Mesenchymal stem cell (in vitro differentiated cells and primary cell): ENCODE results near the gene NUP214.

ENCODE experiments used
- DNase-seq: peaks from one replicate; pipeline ENCODE4 v3.0.0-alpha.2; 2013
- H2AFZ ChIP-seq: one replicate; pipeline ENCODE4 v1.6.1; 2013; ENCODE audit warnings: low read depth, mild to moderate bottlenecking, control low read depth, inconsistent platforms, low read length, moderate library complexity
- H2AK5ac ChIP-seq: 2 replicates; pipeline ENCODE4 v1.6.1; 2013; ENCODE audit warnings: low read length, moderate library complexity, mild to moderate bottlenecking, inconsistent platforms; ENCODE audit not compliant: severe bottlenecking
- H2BK120ac ChIP-seq: one replicate; pipeline ENCODE4 v1.6.1; 2013; ENCODE audit warnings: low read depth, mild to moderate bottlenecking, inconsistent platforms, low read length, moderate library complexity
- H2BK12ac ChIP-seq, 2 experiments: one replicate each; pipeline ENCODE4 v1.6.1; 2013; ENCODE audit warnings: inconsistent platforms in 2 of 2, low read length in 2 of 2, mild to moderate bottlenecking in 2 of 2, moderate library complexity in 2 of 2, control low read depth in 1 of 2
- H2BK15ac ChIP-seq: one replicate; pipeline ENCODE4 v1.6.1; 2013; ENCODE audit warnings: mild to moderate bottlenecking, low read depth, inconsistent platforms; ENCODE audit not compliant: poor library complexity, severe bottlenecking
- H2BK5ac ChIP-seq: 2 replicates; pipeline ENCODE4 v1.6.1; 2013; ENCODE audit warnings: low read depth, mild to moderate bottlenecking, low read length, control low read depth, inconsistent platforms; ENCODE audit not compliant: poor library complexity, severe bottlenecking
- H3K14ac ChIP-seq, 2 experiments: one replicate each; pipeline ENCODE4 v1.6.1; 2013; ENCODE audit warnings: inconsistent platforms in 2 of 2, low read length in 2 of 2, control low read depth in 1 of 2, mild to moderate bottlenecking in 1 of 2, moderate library complexity in 1 of 2
- H3K18ac ChIP-seq, 2 experiments: one replicate each; pipeline ENCODE4 v1.6.1; 2013; ENCODE audit warnings: inconsistent platforms in 2 of 2, low read length in 2 of 2, control low read depth in 1 of 2, low read depth in 1 of 2, mild to moderate bottlenecking in 1 of 2
- H3K23ac ChIP-seq, 2 experiments: one replicate each; pipeline ENCODE4 v1.6.1; 2013; ENCODE audit warnings: inconsistent platforms in 2 of 2, low read length in 2 of 2, mild to moderate bottlenecking in 2 of 2, moderate library complexity in 2 of 2, control low read depth in 1 of 2
- H3K27ac ChIP-seq: 2 replicates; pipeline ENCODE4 v1.5.1; 2013; ENCODE audit warnings: mild to moderate bottlenecking, moderate library complexity, low read length, control low read depth, inconsistent platforms; ENCODE audit not compliant: poor library complexity, severe bottlenecking
- H3K27me3 ChIP-seq, 2 experiments: 2 replicates each; pipeline versions ENCODE4 v1.6.1 to v1.7.0; 2013; ENCODE audit warnings: low read length in 2 of 2, mild to moderate bottlenecking in 2 of 2, moderate library complexity in 2 of 2, control low read depth in 1 of 2, inconsistent platforms in 1 of 2; ENCODE audit not compliant: control insufficient read depth in 1 of 2, insufficient read depth in 1 of 2
- H3K36me3 ChIP-seq, 2 experiments: 2 replicates each; pipeline versions ENCODE4 v1.6.1 to v1.7.0; 2013; ENCODE audit warnings: low read length in 2 of 2, control low read depth in 1 of 2, inconsistent platforms in 1 of 2, low read depth in 1 of 2, mild to moderate bottlenecking in 1 of 2; ENCODE audit not compliant: insufficient read depth in 2 of 2, control insufficient read depth in 1 of 2
- H3K4ac ChIP-seq, 2 experiments: one replicate each; pipeline ENCODE4 v1.6.1; 2013; ENCODE audit warnings: inconsistent platforms in 2 of 2, low read length in 2 of 2, mild to moderate bottlenecking in 2 of 2, moderate library complexity in 2 of 2, control low read depth in 1 of 2, low read depth in 1 of 2
- H3K4me1 ChIP-seq: 2 replicates; pipeline ENCODE4 v1.6.1; 2013; ENCODE audit warnings: low read depth, low read length, control low read depth; ENCODE audit not compliant: control insufficient read depth, insufficient read depth
- H3K4me2 ChIP-seq: 2 replicates; pipeline ENCODE4 v1.6.1; 2013; ENCODE audit warnings: low read length, mild to moderate bottlenecking, inconsistent platforms; ENCODE audit not compliant: poor library complexity, severe bottlenecking
- H3K4me3 ChIP-seq, 2 experiments: 2 replicates each; pipeline versions ENCODE4 v1.5.1 to v1.7.0; 2013; ENCODE audit warnings: low read length in 2 of 2, mild to moderate bottlenecking in 2 of 2, control low read depth in 1 of 2, low read depth in 1 of 2; ENCODE audit not compliant: insufficient read depth in 1 of 2
- H3K79me1 ChIP-seq: replicated peaks from 2 replicates; pipeline ENCODE4 v1.6.1; 2013; ENCODE audit warnings: mild to moderate bottlenecking, control low read depth, low read length, inconsistent platforms; ENCODE audit not compliant: poor library complexity, severe bottlenecking
- H3K9ac ChIP-seq: 2 replicates; pipeline ENCODE4 v1.7.0; 2013; ENCODE audit warnings: mild to moderate bottlenecking, low read length, moderate library complexity
- H3K9me3 ChIP-seq: 2 replicates; pipeline ENCODE4 v1.7.0; 2013; ENCODE audit warnings: mild to moderate bottlenecking, low read length; ENCODE audit not compliant: control insufficient read depth
- H4K8ac ChIP-seq: one replicate; pipeline ENCODE4 v1.6.1; 2013; ENCODE audit warnings: inconsistent platforms, mild to moderate bottlenecking, low read length, moderate library complexity
- H4K91ac ChIP-seq: one replicate; pipeline ENCODE4 v1.6.1; 2013; ENCODE audit warnings: mild to moderate bottlenecking, low read length, inconsistent platforms
- WGBS: methylation state at CpG from one replicate; pipeline ENCODE4 v1.1.7; 2013; ENCODE audit warnings: mixed read lengths; 5-methylcytosine and 5-hydroxymethylcytosine counted together

The NUP214 gene

DNA sequence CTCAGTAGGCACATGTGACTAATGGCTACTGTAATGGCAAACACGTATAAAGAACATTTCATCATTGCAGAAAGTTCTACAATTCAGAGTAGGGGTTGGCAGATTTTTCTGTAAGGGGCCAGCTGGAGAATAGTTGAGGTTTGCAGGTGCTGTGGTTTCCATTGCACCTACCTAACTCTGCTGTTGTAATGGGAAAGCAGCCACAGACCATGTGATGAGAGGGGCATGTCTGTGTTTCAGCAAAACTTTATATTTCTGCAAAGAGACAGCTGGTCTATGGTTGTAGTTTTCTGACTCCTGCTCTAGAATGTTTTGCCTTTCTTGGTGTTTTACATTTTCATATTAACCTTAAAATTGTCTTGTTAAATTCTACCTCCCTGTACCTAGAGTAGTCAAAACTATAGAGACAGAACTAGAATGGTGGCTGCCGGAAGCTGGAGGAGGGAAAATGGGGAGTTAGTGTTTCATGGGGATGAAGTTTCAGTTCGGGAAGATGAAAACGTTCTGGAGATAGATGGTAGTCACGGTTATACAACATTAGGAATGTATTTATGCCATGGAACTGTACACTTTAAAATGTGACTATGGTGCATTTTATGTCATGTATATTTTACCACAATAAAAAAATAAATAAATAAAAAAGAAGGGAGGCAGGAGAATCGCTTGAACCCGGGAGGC lies 44.3 kb downstream of the NUP214 start:
- Histone ChIP-seq H3K27ac (no peak overlapping the region), H3K4me1 (no peaks in the 10 kb centered on the region), H2AK5ac (no peak overlapping the region), H3K9me3 (no peaks in the 10 kb centered on the region), H3K9ac (no peak overlapping the region), H3K79me1 (peaks cover 22% of the 10 kb centered on the region), H4K91ac (no peak overlapping the region), H3K23ac (no peak overlapping the region), H2BK120ac (no peak overlapping the region), H3K4me2 (no peak overlapping the region), H3K4me3 (no peak overlapping the region), H3K18ac (no peak overlapping the region), H2BK5ac (no peak overlapping the region), H2BK12ac (no peak overlapping the region), H3K14ac (no peak overlapping the region), H3K27me3 (no peaks in the 10 kb centered on the region), H4K8ac (no peak overlapping the region), H3K36me3 (peaks cover 16 to 41% of the 10 kb centered on the region in 2 experiments), H3K4ac (no peak overlapping the region), H2BK15ac (no peak overlapping the region), H2AFZ (no peak overlapping the region)
- WGBS, result 93% methylated on average over 6 of the region's 7 CpGs
- no peak for DNase-seq

DNA sequence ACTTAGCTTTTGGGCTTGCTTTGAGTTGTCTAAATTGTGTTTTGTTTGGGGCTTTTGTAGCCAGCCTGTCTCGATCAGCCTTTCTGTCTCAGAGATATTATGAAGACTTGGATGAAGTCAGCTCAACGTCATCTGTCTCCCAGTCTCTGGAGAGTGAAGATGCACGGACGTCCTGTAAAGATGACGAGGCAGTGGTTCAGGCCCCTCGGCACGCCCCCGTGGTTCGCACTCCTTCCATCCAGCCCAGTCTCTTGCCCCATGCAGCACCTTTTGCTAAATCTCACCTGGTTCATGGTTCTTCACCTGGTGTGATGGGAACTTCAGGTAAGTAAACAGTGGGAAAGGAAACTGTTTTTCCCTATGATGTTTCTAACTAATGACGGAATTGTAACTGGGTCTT lies 48.6 kb downstream of the NUP214 start:
- Histone ChIP-seq H3K18ac (no peak overlapping the region), H4K91ac (no peak overlapping the region), H3K9ac (no peak overlapping the region), H3K27ac (no peak overlapping the region), H2BK120ac (no peak overlapping the region), H3K4me2 (no peak overlapping the region), H3K79me1 (peaks cover 27% of the 10 kb centered on the region), H2BK15ac (no peak overlapping the region), H2BK5ac (no peak overlapping the region), H3K4me3 (no peak overlapping the region), H3K27me3 (no peaks in the 10 kb centered on the region), H3K4me1 (peaks cover 4% of the 10 kb centered on the region), H3K9me3 (no peaks in the 10 kb centered on the region), H4K8ac (no peak overlapping the region), H3K36me3 (peaks cover 30 to 62% of the 10 kb centered on the region in 2 experiments), H3K14ac (no peak overlapping the region), H2BK12ac (no peak overlapping the region), H2AK5ac (no peak overlapping the region), H2AFZ (no peak overlapping the region), H3K4ac (no peak overlapping the region), H3K23ac (no peak overlapping the region)
- no peak for DNase-seq
- 99% methylated on average over 5 of the region's 10 CpGs for WGBS

DNA sequence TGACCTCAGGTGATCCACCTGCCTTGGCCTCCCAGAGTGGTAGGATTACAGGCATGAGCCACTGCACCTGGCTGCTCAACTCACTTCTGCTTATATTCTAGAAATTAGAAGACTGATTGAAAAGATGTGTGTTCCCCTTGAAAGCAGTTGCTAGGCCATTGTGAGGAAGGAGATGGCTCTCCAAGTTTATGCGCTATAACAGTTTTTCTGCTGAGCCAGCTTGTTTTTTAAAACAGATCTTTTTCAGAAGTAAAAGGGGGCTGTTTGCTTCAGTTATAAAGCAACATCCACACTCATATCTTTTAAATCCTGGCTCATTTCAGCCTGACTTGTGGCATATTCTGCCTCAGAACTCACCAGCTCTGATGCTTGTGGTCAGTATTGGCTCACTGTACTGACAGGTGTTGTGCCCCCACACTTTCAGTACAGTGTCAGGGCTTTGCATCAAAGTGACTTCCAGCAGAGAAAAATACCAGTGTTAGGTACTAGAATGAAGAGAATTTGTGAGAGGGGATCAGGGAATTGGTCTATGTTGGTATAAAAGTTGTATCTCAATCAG lies 49.4 kb downstream of the NUP214 start:
- DNase-seq, result no peak
- H3K79me1 ChIP-seq, result peaks cover 20% of the 10 kb centered on the region
- H2BK15ac ChIP-seq, result no peak overlapping the region
- no peak overlapping the region for H3K18ac ChIP-seq
- H3K36me3 ChIP-seq, result peaks cover 32 to 64% of the 10 kb centered on the region in 2 experiments
- no peak overlapping the region for H4K8ac ChIP-seq
- H2BK12ac ChIP-seq, result no peak overlapping the region
- H2BK120ac ChIP-seq, result no peak overlapping the region
- peaks cover 9% of the 10 kb centered on the region for H3K4me1 ChIP-seq
- H3K4me2 ChIP-seq, result no peak overlapping the region
- no peak overlapping the region for H4K91ac ChIP-seq
- no peak overlapping the region for H3K27ac ChIP-seq
- H2AFZ ChIP-seq, result no peak overlapping the region
- no peak overlapping the region for H3K4ac ChIP-seq
- no peak overlapping the region for H2AK5ac ChIP-seq
- no peak overlapping the region for H3K4me3 ChIP-seq
- H3K23ac ChIP-seq, result no peak overlapping the region
- no peak overlapping the region for H3K14ac ChIP-seq
- H2BK5ac ChIP-seq, result no peak overlapping the region
- H3K27me3 ChIP-seq, result no peaks in the 10 kb centered on the region
- no peak overlapping the region for H3K9ac ChIP-seq
- no peaks in the 10 kb centered on the region for H3K9me3 ChIP-seq
- WGBS, result 100% methylated on average over 1 of the region's 1 CpG

DNA sequence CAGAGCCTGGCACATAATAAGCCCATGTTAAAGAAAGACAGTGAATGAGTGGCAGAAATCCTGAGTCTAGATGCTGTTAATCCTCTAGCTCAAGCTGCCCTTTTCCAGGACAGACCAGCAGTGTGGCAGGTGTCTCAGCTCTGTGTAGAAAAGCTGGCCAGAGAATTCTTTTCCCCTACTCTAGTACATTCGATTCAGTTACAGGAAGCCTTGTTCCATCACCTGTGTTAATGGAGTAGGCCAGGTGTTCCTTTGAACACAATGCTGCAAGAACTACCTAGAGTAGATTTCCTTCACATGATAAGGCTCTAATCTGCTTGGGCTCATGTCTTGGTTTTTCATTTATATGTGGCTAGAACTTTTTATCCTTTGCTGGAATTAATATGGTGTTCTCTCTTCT lies 52.5 kb downstream of the NUP214 start:
- no peak overlapping the region for H2AK5ac ChIP-seq
- H3K18ac ChIP-seq, result no peak overlapping the region
- no peak overlapping the region for H4K8ac ChIP-seq
- no peaks in the 10 kb centered on the region for H3K27me3 ChIP-seq
- H3K4me1 ChIP-seq, result peaks cover 9% of the 10 kb centered on the region
- H3K23ac ChIP-seq, result no peak overlapping the region
- no peak overlapping the region for H2AFZ ChIP-seq
- H3K9ac ChIP-seq, result no peak overlapping the region
- H3K36me3 ChIP-seq, result peaks cover 29 to 76% of the 10 kb centered on the region in 2 experiments
- H3K9me3 ChIP-seq, result no peaks in the 10 kb centered on the region
- H2BK120ac ChIP-seq, result no peak overlapping the region
- no peak for DNase-seq
- WGBS, result 89% methylated on average over 1 of the region's 1 CpG
- no peak overlapping the region for H2BK15ac ChIP-seq
- H3K4ac ChIP-seq, result no peak overlapping the region
- no peak overlapping the region for H4K91ac ChIP-seq
- no peak overlapping the region for H2BK12ac ChIP-seq
- H3K4me3 ChIP-seq, result no peak overlapping the region
- peaks cover 19% of the 10 kb centered on the region for H3K79me1 ChIP-seq
- H3K27ac ChIP-seq, result no peak overlapping the region
- H3K14ac ChIP-seq, result no peak overlapping the region
- H2BK5ac ChIP-seq, result no peak overlapping the region
- H3K4me2 ChIP-seq, result no peak overlapping the region
